PC-9 (cell line): ENCODE measurements around the gene MAN1A1. TPM values are rescaled to one million over a fixed set of nuclear protein-coding genes. Genes with fewer than 3 reads are reported as not detected.

Experiments used
- BruUV-seq: library from RNA; stranded (reverse); fragments of 400-500 nt; replicated peaks from 2 replicates; lab custom pipeline; 2021; lab: Mats Ljungman, UMichigan
- CTCF ChIA-PET: fragments of 300-600 bp; sonication (Branson Sonifier 250); formaldehyde crosslinking; loops from one replicate; lab custom pipeline; 2022; ENCODE audit warnings: antibody characterized with exemption; lab: Charles Lee
- POLR2A ChIA-PET: fragments of 300-600 bp; sonication (Branson Sonifier 250); formaldehyde crosslinking; loops from one replicate; lab custom pipeline; 2022; ENCODE audit warnings: antibody characterized with exemption; ENCODE audit not compliant: unreplicated experiment; lab: Charles Lee
- DNase-seq, 2 experiments: peaks; one replicate each; pipeline versions ENCODE4 v3.0.0 to v3.0.0-alpha.2; 2015 to 2022; ENCODE audit warnings: mixed read lengths in 1 of 2
- H2AFZ ChIP-seq: fragments of 200-600 bp; sonication (generic); 2 replicates; pipeline ENCODE4 v1.8.1; 2017; ENCODE audit warnings: antibody characterized with exemption
- H3F3A ChIP-seq: fragments of 200-600 bp; sonication (generic); 2 replicates; pipeline ENCODE4 v1.8.1; 2017; ENCODE audit warnings: antibody characterized with exemption, mild to moderate bottlenecking, low read depth; ENCODE audit not compliant: insufficient read depth
- H3K27ac ChIP-seq: fragments of 200-600 bp; sonication (generic); 2 replicates; pipeline ENCODE4 v1.6.1; 2016; ENCODE audit warnings: mixed run types
- H3K27me3 ChIP-seq: fragments of 200-600 bp; sonication (generic); 2 replicates; pipeline ENCODE4 v1.6.1; 2016; ENCODE audit warnings: low read depth, mixed run types; ENCODE audit not compliant: insufficient read depth
- H3K36me3 ChIP-seq: fragments of 200-600 bp; sonication (generic); 2 replicates; pipeline ENCODE4 v1.6.1; 2016; ENCODE audit warnings: low read depth, mixed run types
- H3K4me1 ChIP-seq: fragments of 200-600 bp; sonication (generic); replicated peaks from 2 replicates; pipeline ENCODE4 v1.6.1; 2016; ENCODE audit warnings: mixed run types; ENCODE audit not compliant: insufficient read depth
- H3K4me2 ChIP-seq: fragments of 200-600 bp; sonication (generic); 2 replicates; pipeline ENCODE4 v1.6.1; 2017; ENCODE audit warnings: mixed run types
- H3K4me3 ChIP-seq: fragments of 200-600 bp; sonication (generic); 2 replicates; pipeline ENCODE4 v1.6.1; 2016; ENCODE audit warnings: mixed run types
- H3K79me2 ChIP-seq: fragments of 200-600 bp; sonication (generic); 2 replicates; pipeline ENCODE4 v1.6.1; 2017; ENCODE audit warnings: low read depth, mixed run types
- H3K9me2 ChIP-seq: fragments of 200-600 bp; sonication (generic); 2 replicates; pipeline ENCODE4 v1.8.1; 2017; ENCODE audit warnings: mild to moderate bottlenecking; ENCODE audit not compliant: insufficient read depth
- H3K9me3 ChIP-seq: fragments of 200-600 bp; sonication (generic); 2 replicates; pipeline ENCODE4 v1.8.1; 2016; ENCODE audit warnings: low read depth; ENCODE audit not compliant: insufficient read depth
- H4K20me1 ChIP-seq: fragments of 200-600 bp; sonication (generic); 2 replicates; pipeline ENCODE4 v1.8.1; 2017; ENCODE audit not compliant: insufficient read depth
- EZH2 ChIP-seq: fragments of 200-600 bp; sonication (generic); IDR thresholded peaks from 2 replicates; pipeline ENCODE4 v1.8.0; 2017; ENCODE audit warnings: antibody characterized with exemption, low read depth
- intact Hi-C: fragments of 100-400 bp; cut with micrococcal nuclease; formaldehyde crosslinking; loops from one replicate; pipeline ENCODE4 v1.10.0; 2022; ENCODE audit not compliant: unreplicated experiment
- total RNA-seq: library from RNA; stranded (reverse); gene quantifications from 2 replicates; pipeline ENCODE4 v1.2.3, GENCODE V29; 2021
- TF ChIP-seq, protein P1 (sequence below): fragments of 200-600 bp; sonication (generic); conservative IDR thresholded peaks from 2 replicates; pipeline ENCODE4 v1.6.1; 2017; ENCODE audit warnings: mixed run types, antibody characterized with exemption, mild to moderate bottlenecking, moderate library complexity

MAN1A1 gene
- total RNA-seq, 1 experiment from 2014 or later = 13.4 TPM

DNA sequence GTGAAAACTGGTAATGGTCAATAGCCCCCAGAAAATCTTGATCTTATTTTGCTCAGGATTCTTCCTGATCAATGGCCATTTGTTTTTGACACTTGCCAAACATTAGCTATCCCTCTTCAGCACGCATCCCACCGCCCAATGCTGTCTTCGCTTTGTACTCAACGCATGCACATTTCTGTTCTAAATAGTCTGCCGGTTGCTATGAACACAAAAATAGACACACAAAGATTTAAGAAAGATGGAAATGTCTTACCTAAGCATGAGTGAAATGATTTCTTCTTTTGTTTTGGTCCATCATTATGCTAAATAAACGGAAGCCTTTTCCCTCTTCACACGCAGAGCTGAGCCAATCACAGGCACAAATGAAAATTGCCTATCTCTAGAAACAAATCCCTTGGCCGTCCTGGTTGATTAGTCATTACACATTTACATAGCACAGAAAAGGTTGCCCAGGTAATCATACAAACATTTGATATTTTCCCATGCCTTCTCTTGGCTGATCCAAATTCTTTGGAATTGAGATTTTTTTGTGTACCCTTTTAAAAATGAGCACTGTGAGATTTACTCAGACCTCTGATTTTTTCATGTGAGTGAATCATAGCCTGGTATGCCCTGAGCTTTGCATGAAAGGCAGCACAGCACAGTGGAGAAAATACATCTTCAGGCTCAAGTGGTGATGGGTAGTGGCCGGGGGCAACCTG, 200.6 kb downstream of the MAN1A1 start:
- Histone ChIP-seq H3F3A (peaks cover 18% of the 10 kb centered on the region), H3K79me2 (no peaks in the 10 kb centered on the region), H3K4me2 (no peak overlapping the region), H3K27ac (no peak overlapping the region), H4K20me1 (no peaks in the 10 kb centered on the region), H3K36me3 (no peaks in the 10 kb centered on the region), H3K27me3 (no peaks in the 10 kb centered on the region), H3K4me3 (no peak overlapping the region), H3K4me1 (peaks cover 43% of the 10 kb centered on the region), H2AFZ (no peak overlapping the region), H3K9me3 (no peaks in the 10 kb centered on the region), H3K9me2 (no peaks in the 10 kb centered on the region)
- intact Hi-C loops = loop anchor here (2.0 to 10.0 kb wide), 5 partner anchors 198 to 1678 kb away; partner anchors contain the start of gene MAN1A1
- TF ChIP-seq, protein P1, sequence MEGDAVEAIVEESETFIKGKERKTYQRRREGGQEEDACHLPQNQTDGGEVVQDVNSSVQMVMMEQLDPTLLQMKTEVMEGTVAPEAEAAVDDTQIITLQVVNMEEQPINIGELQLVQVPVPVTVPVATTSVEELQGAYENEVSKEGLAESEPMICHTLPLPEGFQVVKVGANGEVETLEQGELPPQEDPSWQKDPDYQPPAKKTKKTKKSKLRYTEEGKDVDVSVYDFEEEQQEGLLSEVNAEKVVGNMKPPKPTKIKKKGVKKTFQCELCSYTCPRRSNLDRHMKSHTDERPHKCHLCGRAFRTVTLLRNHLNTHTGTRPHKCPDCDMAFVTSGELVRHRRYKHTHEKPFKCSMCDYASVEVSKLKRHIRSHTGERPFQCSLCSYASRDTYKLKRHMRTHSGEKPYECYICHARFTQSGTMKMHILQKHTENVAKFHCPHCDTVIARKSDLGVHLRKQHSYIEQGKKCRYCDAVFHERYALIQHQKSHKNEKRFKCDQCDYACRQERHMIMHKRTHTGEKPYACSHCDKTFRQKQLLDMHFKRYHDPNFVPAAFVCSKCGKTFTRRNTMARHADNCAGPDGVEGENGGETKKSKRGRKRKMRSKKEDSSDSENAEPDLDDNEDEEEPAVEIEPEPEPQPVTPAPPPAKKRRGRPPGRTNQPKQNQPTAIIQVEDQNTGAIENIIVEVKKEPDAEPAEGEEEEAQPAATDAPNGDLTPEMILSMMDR = no peak
- no peak for TF ChIP-seq EZH2
- POLR2A ChIA-PET = no interaction called here
- CTCF ChIA-PET = interaction anchor here (0.7 to 2.2 kb wide), 2 partner anchors 19 to 1909 kb away, joined by 7 to 11 read pairs; no protein-coding TSS in a partner anchor
- no TSS peak for BruUV-seq
- DNase-seq = no peak

DNA sequence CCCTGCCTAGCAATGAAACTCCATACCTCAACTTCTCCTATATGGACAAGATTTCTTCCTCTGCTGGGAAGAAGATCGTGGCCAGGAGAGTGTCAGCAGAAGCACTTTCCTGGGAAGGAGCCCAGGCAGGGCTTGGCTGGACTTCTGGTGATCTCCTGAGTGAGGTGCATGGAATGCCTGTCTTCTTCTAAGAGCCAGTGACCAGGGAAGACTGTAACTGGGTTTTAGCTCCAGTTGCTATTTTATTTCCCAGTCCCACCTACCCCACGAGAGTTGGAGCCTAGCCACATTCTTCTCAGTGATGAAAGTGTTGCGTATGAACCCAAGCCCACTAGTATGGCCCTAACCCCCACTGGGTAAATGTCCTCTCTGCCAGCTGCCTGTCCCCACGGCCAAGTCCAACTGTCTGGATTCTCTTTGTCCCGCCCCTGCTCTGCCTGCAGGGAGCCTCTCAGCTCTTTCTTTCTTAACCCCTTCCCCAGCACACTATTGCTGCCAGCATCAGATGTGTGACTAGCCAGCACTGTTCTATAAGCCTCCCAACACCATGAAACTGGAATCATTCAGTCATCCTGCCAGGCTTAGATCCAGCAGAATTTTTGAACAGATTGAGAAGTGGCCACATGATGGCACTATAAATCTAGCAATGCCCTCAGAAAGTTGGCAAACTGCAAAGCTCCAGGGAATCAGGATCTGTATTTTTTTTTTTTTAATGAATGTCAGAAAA, 201.3 kb downstream of the MAN1A1 start:
- Histone ChIP-seq H3K4me2 (peak overlapping the region; percentile 50), H2AFZ (no peak overlapping the region), H3K4me1 (peaks cover 43% of the 10 kb centered on the region), H3K9me2 (no peaks in the 10 kb centered on the region), H4K20me1 (no peaks in the 10 kb centered on the region), H3K9me3 (no peaks in the 10 kb centered on the region), H3K4me3 (no peak overlapping the region), H3K36me3 (no peaks in the 10 kb centered on the region), H3K27me3 (no peaks in the 10 kb centered on the region), H3K79me2 (no peaks in the 10 kb centered on the region), H3K27ac (peak overlapping the region; percentile 75), H3F3A (peaks cover 18% of the 10 kb centered on the region)
- POLR2A ChIA-PET = interaction anchor here (0.6 kb wide), 1 partner anchor 1528 kb away, joined by 4 read pairs; no protein-coding TSS in a partner anchor
- peak; percentile 46 to 64 for DNase-seq
- intact Hi-C loops = loop anchor here (2.0 to 10.0 kb wide), 5 partner anchors 199 to 1679 kb away; partner anchors contain the start of gene MAN1A1
- CTCF ChIA-PET = interaction anchor here (0.5 to 2.2 kb wide), 6 partner anchors 19 to 1909 kb away, joined by 3 to 11 read pairs (median 3); no protein-coding TSS in a partner anchor
- BruUV-seq = no TSS peak
- no peak for TF ChIP-seq EZH2
- TF ChIP-seq, protein P1 = peak; percentile 89
